Hematopoietic multipotent progenitor cell treated with erythropoietin and hydrocortisone succinate and interleukin-3 and kit ligand, for 4 days (in vitro differentiated cells): ENCODE measurements around the gene SKI.

ENCODE experiments used
- DNase-seq: peaks from one replicate; pipeline ENCODE4 v3.0.0-alpha.2; 2015

The SKI gene

DNA sequence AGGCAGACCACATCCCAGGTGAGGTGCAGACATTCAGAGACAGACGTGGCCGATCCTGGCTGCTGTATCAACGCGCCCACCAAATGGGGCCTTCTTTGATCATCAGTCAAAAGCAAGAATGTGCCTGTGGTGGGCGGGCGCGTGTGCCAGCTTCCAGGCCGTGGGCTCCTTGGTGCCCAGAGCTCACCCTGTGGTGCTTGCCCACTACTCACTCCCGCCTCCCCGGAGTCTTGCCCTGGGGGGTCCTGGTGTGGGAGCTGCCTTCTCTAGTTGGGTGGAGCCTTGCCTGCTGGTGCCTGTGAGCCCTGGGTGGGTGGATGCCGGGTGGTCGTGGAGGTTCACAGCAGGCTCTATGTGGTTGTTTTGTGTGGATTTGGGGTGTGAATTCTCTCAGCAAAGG is 70.6 kb downstream of the SKI start:
- no peak for DNase-seq

DNA sequence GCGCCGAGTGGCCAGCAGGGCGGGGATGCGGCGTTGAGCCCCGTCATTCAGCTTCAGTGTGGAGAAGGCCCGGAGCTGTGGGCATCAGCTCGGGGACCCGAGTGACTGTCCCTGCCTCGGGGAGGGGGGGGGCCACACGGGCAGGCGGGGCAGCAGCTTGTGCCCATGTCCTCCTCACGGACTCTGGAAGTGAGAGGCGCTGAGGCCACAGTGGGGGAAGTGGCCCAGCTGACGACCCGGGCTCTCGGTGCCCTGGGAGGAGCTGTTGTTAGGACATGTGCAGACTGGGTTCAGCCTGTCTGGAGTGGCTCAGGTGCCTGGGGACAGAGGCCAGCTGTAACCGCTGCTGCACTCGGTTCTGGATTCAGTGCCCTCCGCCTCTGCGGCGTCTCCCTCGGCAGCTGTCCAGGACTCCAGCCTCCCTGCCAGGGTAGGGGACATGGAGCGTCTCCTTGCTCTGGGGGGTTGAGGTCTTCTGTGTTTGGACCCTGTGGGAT is 71.1 kb downstream of the SKI start:
- DNase-seq = no peak

DNA sequence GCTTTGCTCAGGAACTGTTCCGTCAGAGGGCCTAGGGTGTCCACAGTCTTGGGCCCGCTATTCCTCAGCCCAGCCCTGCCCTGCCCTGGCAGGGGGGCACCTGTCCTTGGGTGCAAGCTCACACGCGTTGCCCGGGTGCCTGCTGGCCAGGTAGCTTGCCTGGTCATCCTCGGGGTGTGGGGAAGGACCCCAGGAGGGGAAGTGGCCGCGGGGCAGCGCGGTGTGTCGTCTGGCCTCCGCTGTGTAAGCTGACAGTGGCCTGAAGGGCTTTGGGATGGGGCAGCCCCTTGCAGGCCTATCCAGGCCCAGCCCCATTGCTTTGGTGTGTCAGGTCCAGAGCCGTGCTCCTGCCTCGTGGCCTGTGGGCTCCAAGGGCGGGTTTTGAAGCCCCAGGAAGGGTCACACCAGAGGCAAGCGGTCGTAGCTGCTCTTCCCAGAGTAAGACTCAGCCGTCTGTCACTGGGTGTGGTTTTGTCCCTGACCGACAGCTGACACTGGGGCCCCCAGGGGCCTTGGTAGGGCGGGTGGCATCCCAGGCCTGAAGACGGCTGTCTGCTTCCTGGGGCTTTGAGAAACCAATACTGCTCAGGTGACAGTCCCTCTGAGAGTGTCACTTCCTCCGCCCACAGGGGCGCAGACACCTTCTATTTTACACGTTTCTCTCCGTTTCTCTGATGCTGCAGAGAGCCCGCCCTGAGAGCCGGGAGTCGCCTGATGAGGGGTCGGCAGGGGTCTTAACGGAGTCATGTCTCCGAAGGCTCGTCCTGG is 72.1 kb downstream of the SKI start:
- peak; percentile 85 for DNase-seq

DNA sequence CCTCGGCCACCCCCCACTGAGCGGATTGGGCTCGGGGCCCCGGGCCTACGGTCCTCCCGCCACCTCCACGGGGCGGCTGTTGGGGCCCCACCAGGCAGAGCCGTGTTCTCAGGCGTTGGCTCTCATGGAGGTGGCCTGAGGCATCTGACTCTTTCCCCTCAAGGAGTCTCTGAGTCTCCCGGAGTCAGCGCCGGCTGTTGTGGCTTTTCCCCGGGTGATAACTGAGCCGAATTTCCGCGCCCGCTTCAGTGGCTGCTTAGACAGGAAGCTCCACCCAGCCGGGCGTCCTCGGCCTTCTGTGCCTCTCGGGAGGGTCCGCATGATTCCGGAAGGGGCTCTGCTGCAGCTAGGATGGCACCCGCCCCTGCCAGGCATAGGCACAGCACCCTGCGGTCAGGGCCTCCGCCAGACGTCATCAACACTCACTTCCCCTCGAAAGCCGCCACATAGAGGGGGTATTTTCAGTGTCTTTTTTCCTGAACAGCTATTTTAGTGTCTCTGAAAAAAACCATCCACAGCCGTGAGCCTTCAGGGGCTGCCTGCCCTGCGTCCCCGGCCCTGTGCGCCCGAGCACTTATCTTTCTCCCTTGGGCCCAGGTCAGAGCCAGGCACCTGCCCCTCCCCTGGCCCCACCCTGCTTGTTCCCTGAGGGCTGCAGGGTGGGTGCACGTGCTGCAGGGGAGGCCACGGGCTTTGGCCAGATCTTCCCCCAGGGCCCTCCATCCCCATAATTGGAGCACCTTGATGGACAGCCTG is 72.9 kb downstream of the SKI start:
- DNase-seq = peak; percentile 99

DNA sequence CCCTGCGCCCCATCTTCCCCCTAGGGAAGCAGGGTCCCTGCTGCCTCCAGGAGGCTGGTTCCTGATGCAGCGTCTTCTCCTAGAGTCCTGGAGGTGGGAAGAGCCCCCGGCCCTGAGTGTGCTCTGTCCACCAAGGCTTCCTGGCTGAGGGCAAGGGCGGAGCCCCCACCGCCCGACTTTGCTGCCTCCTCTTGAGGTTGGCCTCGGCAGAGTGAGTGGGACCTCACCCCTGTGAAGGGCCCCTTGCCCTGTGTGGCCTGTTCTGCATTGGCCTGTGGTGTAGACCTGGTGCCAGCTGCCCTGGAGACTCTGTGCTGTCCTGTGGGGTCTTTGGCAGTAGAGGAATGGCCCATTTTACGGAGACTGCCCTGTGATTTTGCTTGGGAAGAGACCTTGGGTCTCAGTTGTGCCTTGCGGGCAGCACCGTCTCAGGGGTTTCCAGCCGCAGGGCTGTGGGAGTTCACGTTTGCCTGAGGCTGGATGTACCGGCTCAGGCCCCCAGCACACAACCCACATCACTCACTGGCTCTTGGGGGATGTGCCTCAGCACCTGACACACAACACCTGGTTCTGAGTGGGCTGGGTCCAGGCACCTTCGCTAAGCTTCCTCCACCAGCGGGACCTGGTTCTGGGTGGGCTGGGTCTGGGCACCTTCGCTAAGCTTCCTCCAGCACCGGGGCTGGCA is 73.6 kb downstream of the SKI start:
- DNase-seq = peak; percentile 55

DNA sequence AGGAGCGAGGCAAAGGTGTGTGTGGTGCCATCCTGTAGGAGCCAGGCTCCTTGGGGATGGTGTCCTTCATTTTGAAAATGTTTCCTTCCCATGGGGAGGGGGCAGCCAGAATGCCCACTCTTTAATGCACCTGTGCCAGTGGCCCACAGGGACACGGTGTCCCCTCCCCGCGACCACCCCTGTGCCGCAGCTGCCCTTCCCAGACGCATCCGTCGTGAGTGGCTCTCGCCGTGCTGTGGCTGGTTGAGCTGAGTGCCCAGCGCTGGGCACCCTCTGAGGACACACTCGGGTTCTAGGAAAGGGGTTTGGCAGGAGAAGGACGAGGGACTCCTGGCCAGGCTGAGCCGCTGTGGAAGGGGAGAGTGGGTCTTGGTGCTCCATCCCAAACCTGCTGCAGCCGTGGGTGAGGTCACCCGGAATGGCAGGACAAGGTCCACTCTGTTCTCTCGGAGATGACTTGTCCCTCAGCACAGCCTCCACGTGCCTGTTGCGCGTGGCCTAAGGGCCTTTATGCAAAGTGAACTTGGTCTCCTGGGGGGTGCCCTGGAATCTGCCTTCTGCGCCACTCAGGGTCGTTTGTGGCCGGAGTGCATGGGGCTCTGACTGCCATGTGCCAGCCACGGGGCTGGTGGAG is 74.3 kb downstream of the SKI start:
- DNase-seq = no peak

DNA sequence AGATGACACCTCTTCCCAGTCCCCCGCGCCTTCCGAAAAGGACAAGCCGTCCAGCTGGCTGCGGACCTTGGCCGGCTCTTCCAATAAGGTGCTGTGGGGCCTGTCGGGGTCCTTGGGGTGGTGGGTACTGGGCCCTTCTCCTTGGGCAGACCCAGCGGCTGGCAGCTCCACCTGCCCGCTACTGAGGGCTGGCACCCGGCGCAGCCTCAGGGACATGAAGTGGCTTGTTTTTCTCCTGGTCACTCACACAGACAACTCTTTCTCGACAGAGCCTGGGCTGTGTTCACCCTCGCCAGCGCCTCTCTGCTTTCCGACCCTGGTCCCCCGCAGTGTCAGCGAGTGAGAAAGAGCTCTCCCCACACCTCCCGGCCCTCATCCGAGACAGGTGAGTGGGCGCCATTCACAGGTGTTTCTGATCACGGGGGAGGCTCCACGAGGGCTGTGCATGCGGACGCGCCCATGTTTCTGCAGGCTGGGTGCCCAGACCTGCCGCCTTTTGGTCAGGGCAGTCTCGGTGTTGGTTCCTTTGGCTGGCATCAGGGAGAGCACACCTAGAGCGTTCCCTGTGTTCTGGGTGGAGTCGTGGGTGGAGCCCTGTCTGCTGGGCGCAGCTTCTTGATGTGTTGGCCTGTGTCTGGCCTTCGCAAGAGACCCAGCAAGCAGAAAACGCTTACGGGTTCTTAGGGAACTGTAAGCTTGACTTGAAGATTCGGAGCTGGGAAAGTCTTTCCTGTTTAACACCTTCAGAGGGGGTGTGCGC is 75.1 kb downstream of the SKI start:
- DNase-seq = no peak

DNA sequence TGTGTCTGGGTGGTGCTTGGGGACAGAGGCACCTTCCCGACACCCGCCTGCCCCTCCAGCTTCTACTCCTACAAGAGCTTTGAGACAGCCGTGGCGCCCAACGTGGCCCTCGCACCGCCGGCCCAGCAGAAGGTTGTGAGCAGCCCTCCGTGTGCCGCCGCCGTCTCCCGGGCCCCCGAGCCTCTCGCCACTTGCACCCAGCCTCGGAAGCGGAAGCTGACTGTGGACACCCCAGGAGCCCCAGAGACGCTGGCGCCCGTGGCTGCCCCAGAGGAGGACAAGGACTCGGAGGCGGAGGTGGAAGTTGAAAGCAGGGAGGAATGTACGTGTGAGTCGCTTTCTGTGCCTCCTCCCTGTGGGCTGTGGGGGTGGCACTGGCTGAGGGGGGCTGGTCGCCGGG is 75.7 kb downstream of the SKI start:
- DNase-seq = no peak

DNA sequence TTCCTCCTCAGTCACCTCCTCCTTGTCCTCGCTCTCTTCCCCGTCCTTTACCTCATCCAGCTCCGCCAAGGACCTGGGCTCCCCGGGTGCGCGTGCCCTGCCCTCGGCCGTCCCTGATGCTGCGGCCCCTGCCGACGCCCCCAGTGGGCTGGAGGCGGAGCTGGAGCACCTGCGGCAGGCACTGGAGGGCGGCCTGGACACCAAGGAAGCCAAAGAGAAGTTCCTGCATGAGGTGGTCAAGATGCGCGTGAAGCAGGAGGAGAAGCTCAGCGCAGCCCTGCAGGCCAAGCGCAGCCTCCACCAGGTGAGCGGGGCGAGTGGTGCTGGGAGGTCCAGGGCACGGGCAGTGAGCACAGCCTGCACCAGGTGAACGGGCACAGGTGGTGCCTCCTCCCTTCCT is 76.2 kb downstream of the SKI start:
- DNase-seq = no peak

DNA sequence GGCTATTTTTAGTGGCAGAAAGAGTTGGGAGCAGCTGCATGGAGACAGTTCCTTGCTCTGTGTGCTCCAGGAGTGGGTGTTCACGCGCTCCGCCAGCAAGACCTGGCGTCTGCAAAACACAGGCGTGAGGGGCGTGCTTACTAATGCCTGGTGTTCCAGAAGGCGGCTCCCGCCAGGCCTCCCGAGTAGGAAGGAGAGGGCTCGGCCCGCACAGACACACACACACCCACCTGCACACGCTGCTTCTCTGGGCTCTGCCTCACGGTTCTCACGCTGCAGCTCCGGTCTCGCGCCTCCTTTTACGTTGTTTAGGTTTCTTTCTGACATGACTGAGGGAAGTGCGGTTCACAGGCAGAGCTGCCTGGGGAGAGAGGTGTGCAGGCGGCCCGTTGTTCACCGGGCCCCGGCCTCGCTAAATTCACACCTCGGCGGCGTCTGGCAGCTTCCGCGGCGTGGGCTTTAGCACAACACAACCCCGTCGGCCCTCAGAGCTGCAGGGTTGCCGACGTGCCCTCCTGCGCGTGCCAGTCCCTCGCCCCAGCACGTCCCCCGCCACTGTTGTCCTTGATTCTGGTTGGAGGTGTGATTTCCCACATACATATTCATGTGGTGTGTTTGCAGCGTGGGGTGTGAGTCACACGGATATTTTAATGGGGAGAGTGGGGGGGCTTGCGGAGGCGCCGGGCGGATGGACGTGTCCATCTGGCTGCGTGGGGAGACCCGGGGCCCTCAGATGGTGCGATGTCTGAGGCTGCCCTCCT is 77.0 kb downstream of the SKI start:
- no peak for DNase-seq

DNA sequence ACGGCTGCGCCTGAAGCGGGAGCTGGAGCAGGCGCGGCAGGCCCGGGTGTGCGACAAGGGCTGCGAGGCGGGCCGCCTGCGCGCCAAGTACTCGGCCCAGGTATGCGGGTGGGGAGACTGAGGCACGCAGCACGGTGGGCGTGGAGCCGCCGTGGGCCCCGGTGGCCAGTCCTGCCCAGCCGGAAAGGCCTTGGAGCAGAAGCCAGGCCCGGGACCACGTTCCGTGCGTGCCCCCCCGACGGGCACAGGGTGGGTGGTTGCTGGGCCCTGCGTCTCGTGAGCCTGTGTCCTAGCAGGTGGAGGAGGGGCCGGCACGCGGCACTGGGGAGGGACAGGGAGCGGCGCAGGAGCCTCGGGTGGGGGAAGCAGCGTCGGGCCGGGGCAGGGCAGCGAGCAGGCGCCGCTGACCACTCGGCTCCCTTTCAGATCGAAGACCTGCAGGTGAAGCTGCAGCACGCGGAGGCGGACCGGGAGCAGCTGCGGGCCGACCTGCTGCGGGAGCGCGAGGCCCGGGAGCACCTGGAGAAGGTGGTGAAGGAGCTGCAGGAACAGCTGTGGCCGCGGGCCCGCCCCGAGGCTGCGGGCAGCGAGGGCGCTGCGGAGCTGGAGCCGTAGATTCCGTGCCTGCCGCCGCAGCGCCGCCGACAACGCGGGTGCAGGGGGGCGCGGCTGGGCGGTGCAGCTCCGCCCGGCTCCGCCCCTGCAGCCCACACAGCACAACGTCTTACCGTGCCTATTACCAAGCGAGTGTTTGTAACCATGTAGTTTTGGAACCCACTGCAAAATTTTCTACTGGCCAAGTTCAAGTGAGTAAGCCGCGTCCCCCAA is 78.2 kb downstream of the SKI start:
- no peak for DNase-seq

DNA sequence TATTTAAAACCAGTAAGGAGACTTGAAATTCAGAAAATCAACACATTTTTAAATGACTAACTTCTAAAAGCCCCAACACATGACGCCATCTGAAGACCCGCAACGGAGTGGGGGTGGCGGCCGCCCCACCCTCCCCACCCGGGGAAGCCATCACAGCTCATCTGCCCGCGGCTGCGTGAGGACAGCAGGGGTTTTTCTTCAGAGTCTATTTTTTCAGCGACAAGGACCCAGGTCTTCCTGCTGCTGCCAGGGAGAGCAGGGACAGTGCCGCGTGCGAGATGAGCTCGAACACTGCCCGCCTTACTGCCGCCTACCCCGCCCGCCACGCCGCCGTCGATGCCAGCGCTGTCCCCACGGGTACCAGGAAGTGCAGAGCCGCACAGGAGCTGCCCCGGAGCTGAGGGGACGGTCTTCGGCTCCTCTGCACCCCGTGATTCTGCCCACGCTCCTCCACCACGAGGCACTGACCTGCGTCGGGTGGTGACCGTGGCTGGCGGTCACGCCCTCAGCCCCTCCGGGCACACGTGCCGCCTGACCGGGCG is 79.0 kb downstream of the SKI start:
- DNase-seq = no peak

DNA sequence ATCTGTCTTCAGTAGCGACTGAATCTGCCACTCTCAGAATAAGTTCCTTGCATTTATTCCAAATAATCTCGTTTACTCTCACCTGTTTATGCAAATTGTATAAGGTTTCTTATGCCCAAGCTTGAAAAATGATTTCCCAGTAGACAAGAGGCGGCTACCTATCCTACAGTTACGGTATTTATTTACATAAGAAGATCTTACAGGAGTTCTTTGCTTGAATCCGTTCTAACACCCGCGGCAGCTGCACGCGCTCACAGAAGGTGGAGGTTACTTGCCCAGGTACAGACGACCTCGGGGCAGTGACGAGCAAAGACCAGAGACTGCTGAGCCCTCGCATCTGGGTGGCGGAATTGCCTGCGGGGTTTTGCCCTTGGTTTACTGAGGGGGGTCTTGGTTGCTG is 79.9 kb downstream of the SKI start:
- no peak for DNase-seq

DNA sequence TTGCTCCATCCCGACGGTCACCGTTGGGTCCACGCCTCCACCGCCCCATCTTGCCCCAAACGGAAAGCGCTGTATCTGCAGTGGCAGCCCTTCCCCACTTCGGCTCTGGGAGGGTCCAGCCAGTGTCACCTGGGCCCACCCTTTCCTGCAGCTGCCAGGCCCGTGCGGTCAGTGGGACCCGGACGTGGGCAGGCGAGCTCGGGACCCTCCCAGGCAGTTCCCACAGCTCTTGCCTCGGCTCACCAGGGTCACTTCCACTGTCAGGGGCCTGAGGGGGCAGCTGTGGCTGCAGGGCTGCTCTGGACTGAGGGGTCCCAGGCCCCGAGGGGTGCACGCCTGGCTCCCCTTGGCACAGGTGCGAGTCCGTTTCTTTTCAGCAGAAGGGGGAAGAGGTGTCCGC is 80.7 kb downstream of the SKI start:
- DNase-seq = no peak

DNA sequence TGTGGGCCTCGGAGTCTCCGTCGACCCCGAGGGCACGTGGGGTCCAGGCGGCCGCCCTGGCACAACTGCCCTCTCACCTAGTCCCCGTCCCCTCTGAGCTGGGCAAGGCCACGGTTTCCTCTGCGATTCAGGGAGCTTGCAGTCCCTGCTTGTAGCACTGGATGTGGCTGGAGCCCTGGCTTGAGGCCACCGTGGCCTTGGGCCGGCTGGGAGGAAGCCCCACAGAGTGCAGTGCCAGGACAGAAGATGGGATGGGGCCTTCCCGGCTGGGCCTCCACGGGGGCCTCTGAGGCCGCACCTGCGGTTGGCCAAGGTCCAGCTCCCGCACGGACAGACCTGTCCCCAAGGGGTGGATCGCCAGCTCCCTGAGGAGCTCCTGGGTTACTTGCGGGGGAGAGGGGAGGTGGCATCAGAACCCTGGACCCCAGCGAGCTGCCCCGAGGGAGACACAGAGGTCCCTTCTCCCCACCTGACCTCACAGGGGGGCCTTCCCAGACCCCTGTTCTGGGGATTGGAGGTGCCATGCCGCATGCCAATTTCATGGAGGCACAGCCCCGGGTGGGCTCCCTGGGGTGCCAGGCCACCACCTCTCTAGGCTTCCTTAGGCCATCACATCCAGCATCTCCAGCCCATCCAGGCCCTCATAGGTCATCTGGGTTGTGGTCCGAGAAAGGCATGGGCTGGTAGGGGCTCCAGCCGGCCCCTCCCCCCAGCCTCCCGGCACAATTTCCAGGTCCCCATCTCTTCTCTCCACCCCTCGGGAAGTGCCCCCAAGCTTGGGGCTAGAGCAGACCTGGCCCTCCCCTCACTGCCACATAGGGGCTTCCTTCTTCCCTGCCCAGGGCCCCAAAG is 82.4 kb downstream of the SKI start:
- no peak for DNase-seq

DNA sequence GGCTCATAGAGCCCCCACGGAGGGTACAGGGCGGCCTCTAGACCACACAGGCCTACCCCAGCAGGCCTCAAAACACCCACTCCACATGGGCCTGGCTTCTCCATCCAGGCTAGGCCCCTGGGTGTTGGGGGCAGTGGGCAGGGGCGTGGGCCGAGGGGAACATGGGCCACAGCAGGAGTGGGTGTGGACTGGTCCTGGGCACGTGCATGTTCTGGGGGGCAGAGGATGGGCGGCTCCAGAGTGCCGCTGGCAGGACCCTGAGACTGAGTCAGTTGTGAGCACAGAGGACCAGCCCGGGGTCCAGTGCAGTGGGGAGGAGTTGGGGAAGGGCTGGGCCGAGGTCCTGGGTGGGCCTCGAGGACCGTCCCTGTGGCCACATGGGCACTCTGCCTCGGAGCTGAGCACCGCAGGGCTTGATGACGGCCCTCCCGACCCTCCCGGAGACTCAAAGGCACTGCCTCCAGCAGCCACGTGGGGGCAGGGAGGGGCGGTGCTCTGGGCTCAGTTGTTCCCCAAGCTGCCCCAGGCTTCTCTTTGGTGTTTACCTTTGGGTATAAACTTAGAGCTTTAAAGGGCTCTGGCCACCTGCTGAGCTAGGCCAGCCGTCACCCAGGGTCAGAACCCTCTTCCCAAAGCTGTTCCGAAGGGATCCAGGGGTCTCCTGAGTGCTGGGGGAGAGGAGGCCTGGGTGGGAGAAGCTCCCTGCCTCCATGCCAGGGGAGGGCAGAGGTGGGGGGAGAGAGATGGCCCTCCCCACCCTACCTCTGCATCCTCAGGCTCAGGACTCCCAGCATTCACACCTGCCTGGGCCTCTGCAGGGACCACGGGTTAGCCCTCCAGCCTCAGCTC is 83.3 kb downstream of the SKI start:
- peak; percentile 88 for DNase-seq

DNA sequence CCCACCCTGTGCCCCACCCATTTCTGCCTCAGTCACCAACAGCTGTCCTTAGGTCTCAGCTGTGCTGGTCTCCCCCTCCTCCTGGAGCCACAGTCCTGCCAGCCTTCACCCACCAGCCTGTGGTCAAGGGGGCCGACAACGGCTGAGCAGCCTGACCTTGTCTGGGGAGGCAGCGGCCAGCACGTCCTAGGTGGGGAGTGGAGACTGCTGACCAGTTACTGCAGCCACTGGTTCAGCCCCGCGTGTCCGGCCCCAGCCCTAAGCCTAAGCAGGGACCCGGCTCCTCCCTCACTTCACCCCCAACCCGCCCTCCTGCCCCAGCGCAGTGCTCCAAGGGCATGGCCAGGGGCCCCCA is 84.0 kb downstream of the SKI start:
- no peak for DNase-seq

DNA sequence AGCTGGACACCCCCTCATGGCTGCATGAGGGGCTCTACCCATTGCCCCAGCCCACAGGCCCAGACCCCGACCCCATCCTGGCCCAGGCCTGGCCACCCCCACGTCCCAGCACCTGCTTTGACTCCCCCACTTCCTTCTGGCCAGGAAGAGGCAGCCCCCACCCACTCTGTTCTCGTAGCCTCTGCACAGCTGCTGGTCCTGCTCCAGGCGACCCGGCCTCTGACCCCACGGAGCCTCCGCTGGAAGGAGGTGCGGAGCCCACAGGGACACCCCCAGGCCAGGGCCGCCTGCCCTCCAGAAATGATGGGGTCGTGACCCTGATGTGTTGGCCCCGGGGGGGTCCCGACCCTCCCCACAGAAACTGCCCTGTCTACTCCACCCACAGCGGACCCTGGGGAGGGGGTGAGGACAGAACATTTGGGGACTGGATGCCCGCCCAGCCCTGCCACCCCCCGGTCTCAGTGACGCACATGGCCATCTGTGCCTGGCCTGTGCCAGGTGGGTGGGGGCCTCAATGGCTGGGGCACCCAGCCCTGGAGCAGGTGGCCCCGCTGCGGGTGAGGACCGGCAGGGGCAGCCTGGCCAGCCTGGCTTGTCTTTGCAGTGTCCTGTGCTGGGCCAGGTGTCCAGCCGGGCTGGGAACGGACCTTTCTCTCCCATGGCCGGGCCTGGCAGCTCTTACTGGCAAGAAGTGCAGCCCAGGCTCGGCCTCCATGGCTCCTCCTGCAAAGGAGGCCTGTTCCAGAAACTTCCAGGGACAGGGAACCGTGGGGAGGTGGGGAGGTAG is 84.6 kb downstream of the SKI start:
- DNase-seq = no peak
